Skin epidermis (tissue), 12 donors: ENCODE measurements around the gene TECTB.

Source experiments
- H3K27ac ChIP-seq, 21 experiments: fragments of 200-600 bp; sonication (generic) in 11 of 21; one replicate each; pipeline ENCODE4 v1.5.0; 2020; ENCODE audit warnings: mild to moderate bottlenecking in 3 of 21, inconsistent platforms in 2 of 21, moderate library complexity in 2 of 21
- H3K4me3 ChIP-seq, 7 experiments: fragments of 200-600 bp; sonication (generic) in 2 of 7; one replicate each; pipeline ENCODE4 v1.5.0; 2020; ENCODE audit warnings: inconsistent platforms in 2 of 7, mild to moderate bottlenecking in 2 of 7, moderate library complexity in 1 of 7

Gene TECTB

DNA sequence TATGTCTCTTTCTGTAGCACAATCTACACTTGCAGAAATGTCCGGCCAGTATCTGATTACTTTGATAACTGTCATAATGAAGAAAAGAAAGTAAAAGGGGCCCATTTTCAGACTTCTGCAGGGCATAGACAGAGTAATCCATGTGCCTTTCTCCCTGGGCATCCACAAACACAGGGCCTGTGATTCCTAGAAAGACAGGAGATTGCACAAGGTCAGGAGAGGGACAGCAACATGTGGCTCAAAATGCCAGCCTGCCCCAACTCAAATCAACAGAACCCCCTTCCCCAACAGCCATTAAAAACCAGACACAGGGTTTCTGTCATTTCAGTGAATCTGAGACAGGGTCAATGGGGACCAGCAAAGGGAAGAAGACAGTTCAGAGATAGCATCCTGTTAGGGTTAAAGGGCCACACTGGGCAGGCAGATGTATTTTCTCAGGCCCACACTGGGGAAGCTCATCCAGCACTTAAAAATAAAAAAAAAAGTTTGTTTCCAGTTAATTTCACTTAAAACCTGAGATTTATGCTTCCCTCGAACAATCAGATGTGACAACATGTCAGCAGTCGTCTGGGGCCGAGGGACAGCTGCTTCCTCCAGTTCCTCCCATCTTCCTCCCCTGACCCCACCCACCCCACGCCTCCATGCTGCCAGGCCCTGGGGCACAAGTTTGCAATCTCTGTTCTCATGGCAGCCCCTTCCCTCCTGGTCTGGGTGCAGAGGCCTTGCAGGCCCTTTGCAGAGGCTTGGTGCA lies 60.0 kb downstream of the TECTB start:
- no peak overlapping the region for H3K27ac ChIP-seq
- no peak overlapping the region for H3K4me3 ChIP-seq

- Histone ChIP-seq H3K4me3 (no peak overlapping the region), H3K27ac (no peak overlapping the region)
Observed at GRCh38 chr10:112344261-112344660, 61.1 kb downstream of the TECTB start.

DNA sequence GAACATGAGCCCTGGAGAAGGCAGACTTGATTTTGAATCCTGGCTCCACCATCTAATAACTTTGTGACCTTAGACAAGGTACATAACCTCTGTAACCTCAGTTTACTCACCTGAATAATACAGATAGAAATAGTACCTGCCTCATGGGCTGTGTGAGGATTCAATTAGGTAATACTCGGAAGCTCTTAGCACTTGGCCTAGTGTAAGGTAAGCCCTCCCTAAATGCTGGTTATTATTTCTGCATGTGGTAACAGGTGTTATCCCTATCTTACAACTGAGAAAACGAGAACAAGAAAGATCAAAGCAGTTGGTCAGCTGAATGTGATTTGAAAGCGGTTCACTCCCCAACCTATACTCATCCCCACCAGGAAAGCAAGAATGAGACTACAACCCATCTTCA lies 62.0 kb downstream of the TECTB start:
- H3K27ac ChIP-seq, result no peak overlapping the region
- no peak overlapping the region for H3K4me3 ChIP-seq

GRCh38 chr10:112345743-112346142 lies 62.5 kb downstream of the TECTB start:
- H3K4me3 ChIP-seq, result no peak overlapping the region
- H3K27ac ChIP-seq, result no peak overlapping the region

GRCh38 chr10:112346774-112347173 lies 63.6 kb downstream of the TECTB start:
- Histone ChIP-seq H3K4me3 (no peak overlapping the region), H3K27ac (no peak overlapping the region)

GRCh38 chr10:112347709-112348671 lies 64.8 kb downstream of the TECTB start:
- H3K27ac ChIP-seq, result no peak overlapping the region

DNA sequence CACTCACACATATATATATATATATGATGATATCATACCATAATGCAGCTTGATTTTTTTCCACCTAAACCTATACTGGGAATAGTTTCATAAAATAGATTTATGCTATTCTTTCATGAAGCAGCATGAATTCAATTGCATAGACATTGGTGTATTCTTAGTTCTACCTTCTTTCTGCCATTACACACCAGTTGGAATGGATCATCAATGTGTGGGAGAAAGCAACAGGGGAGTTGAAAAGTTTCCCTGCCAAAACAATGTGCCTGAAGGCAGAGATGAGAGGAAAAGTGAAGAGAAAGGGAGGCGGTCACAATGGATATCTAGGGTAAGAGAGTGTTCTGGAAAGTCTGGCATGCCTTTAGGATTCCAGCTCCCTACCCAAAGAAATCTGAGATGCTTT lies 65.6 kb downstream of the TECTB start:
- H3K4me3 ChIP-seq, result no peak overlapping the region
- H3K27ac ChIP-seq, result no peak overlapping the region

More at GRCh38 chr10:112347709-112348671, 64.8 kb downstream of the TECTB start:
- H3K4me3 ChIP-seq, result no peak overlapping the region

DNA sequence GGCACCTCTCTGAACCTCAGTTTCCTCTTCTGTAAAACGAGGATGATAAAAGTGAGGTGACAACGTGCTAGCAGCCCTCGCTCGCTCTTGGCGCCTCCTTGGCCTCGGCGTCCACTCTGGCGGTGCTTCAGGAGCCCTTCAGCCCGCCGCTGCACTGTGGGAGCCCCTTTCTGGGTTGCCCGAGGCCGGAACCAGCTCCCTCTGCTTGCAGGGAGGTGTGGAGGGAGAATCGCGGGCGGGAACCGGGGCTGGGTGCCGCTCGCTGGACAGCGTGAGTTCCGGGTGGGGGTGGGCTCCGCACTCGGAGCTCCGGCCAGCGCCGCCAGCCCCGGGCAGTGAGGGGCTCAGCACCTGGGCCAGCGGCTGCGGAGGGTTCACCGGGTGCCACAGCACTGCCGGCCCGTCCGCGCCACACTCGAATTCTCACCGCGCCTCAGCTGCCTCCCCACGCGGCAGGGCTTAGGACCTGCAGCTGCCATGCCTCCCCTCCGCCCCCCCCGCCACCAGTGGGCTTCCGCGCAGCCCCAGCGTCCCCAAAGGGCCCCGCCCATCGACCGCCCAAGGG lies 66.4 kb downstream of the TECTB start:
- H3K27ac ChIP-seq, result no peak overlapping the region
- no peak overlapping the region for H3K4me3 ChIP-seq

DNA sequence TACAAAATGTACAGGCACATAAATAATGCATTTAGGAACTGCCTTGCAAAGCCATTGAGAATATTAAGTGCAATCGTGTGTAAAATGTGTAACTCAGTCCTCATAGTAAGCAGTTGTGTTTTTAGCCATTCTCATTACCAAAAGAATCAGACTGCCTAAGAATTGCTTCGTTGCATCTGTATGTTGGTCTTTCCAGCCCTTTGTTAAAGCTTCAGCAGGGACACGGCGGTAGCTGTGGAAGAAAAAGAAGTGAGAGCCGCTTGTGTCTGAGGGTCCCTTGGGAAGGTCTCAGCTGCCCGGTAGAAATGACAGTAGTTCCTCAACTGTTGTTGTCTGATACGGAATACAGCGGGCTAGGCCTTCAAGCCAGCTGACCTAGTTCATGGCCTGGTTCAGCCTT lies 67.9 kb downstream of the TECTB start:
- Histone ChIP-seq H3K4me3 (no peak overlapping the region), H3K27ac (no peak overlapping the region)

DNA sequence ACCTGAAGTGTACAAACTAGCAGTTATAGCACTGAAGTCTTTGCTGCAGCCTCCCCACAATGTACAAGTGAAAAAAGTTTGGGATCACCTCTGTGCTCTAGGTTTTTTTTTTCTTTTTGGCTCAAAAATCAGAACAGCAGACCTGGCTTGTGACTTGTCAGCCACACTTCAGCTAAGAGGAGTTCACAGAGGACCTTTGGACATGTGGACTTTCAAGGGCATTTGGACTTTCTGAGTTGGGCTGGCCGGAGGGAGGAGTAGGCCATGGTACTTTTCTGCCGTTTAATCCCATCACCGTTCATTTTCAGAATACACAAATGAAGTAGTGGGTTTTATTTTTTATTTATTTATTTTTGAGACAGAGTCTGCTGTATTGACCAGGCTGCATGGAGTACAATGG lies 68.8 kb downstream of the TECTB start:
- no peak overlapping the region for H3K4me3 ChIP-seq
- H3K27ac ChIP-seq, result no peak overlapping the region

GRCh38 chr10:112353046-112353445 lies 69.8 kb downstream of the TECTB start:
- Histone ChIP-seq H3K27ac (no peak overlapping the region), H3K4me3 (no peak overlapping the region)
